ENCODE measurements around the gene COL5A1. TPM values are rescaled to one million over a fixed set of nuclear protein-coding genes. Genes with fewer than 3 reads are reported as not detected.

Gene COL5A1
- polyA plus RNA-seq, 3 donors: 70.5 to 77.2 (median 77.0) TPM

DNA sequence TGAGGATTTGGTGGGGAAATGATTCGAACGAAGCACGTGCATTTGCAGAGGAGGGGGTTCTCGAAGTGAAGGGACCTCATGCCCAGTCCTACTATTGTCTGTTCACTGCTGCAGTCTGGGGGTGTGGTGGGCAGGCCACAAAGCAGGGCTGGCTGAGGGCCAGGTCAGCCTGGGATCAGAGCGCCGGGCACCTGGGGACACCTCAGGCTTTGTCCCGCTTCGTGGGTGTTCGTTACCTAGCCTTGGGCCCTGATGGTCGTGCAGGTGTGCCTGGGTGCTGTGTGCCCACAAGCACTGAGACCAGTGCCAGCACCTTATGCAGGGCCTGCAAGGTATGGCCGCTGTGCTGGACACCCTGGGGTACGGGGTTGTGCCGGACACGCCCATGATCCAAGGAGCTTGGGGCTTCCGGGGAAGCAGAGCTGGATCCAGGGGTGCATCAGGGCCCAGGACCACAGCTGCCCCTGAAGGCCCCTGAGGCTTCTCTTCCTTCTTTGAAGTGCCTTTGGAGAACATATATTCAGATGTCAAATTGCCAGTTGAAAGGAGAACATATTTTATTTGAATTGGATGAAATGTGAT lies 80.6 kb downstream of the COL5A1 start:
- DNase-seq (ENCODE audit: low read depth in 3 of 3, low spot score in 2 of 3): no peak

DNA sequence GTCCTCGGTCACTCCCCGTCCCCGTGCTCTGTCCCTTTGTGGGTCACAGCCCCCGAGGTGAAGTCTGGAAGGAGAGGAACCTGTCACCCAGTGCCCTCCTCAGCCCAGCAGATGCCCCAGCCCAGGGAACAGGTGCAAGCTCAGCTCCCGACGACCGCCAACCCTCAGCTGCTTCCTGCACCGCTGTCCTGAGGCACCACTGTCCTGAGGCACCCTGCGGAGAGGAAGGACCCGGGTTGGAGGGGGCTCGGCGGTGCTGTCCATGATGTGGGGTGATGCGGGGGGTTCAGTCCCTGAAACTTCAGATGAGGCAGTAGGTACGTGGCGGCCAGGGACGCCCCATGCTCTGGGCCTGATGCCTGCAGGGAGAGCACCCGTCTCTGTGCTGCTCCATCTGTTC lies 81.4 kb downstream of the COL5A1 start:
- DNase-seq (ENCODE audit: low read depth in 3 of 3, low spot score in 2 of 3): no peak

DNA sequence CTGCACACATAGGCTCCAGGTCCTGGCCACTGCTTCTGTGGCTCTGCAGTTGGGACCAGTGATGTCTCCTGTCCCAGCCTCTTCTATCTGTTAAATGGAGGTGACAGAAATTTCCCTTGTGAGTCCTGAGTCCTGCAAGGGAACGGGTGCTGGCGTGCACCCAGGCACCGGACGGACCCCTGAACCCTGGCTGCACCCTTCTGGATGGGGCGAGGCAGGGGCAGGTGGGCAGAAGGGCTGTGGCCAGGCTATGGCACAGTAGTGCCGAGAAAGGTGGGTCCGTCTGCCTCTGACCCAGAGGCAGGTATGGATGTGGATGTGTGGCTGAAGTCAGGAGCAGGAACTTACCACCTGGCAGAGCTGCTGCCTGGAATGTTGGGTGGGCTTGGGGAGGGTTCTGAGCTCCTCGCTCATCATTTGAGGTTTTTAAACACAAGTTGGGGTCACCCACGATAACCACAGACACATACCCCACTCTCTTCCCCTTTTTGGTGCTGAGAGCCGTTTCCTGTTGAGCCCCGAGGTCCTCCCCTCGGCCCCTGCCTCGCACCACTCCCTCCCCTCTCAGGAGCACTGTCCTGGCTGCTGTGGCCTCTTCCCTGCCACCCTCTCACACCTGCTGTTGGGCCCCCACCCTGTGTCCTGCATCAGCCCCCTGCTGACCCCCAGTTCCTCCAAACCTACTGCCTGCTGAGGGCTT lies 82.0 kb downstream of the COL5A1 start:
- DNase-seq (ENCODE audit: low read depth in 3 of 3, low spot score in 2 of 3): no peak

DNA sequence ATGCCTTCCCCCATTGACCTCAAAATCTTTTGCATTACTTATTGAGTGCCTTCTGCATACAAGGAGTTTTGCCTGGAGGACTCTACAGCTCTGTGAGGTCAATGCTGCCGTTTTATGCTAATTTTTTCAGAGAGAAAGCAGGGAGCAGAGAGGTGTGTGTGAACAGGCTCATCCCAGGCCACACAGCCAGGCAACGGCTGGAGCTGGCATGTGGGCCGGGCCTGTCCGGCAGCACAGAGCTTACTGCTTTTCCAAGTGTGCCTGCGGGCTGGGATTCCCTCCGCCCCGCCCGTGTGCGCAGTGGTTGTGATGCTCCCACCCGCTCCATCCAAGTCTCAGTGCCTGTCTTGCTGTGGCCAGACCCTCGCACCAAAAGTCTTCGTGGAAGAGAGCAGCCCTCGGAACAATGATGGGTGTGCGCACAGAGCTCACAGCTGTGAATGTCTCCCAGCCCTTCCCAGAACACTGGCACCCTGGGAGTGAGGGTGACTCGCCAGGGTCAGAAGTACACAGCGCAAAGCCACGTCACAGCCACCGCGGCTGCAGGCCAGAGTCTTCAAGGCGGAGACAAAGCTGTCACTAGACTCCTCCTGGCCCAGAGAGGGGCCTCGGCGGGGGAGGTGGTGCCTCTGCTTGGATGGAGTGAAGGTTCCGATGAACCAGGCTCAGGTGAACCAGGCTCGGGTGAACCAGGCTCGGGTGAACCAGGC lies 82.8 kb downstream of the COL5A1 start:
- DNase-seq (ENCODE audit: low read depth in 3 of 3, low spot score in 2 of 3): no peak

DNA sequence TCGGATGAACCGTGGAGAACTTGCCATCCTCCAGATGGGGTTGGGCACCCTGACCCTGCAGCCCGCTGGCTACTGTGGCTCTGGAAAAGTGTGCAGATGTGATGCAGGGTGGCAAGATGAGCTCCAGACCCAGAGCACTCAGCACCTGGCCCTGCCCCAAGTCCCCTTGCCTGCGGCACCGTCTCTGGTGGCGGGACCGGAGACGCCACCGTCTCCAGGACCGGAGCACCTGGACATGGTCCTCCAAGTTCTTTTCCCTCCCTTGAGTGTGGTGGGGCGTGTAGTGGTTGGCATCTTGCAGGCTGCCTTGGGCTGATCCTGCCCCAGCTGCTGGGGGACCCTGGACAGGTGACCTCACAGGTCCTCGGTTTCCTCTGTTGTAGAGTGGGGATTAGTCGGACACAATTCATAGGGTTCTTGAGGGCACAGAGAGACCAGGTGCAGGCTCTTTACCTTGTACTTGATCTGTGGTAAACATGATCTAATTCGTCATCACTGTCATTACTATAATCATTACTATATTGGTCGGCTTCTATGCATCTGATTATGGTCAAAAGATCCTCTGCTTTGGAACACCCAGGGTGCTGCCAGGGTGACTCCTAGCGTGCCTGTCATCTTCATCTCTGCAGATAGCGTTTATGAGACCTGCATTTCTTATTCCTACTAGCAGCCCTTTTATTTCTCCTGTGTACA lies 83.5 kb downstream of the COL5A1 start:
- no peak for DNase-seq (ENCODE audit: low read depth in 3 of 3, low spot score in 2 of 3)

- no peak for DNase-seq (ENCODE audit: low read depth in 3 of 3, low spot score in 2 of 3)
Measured at GRCh38 chr9:134725605-134725940, 84.0 kb downstream of the COL5A1 start.

DNA sequence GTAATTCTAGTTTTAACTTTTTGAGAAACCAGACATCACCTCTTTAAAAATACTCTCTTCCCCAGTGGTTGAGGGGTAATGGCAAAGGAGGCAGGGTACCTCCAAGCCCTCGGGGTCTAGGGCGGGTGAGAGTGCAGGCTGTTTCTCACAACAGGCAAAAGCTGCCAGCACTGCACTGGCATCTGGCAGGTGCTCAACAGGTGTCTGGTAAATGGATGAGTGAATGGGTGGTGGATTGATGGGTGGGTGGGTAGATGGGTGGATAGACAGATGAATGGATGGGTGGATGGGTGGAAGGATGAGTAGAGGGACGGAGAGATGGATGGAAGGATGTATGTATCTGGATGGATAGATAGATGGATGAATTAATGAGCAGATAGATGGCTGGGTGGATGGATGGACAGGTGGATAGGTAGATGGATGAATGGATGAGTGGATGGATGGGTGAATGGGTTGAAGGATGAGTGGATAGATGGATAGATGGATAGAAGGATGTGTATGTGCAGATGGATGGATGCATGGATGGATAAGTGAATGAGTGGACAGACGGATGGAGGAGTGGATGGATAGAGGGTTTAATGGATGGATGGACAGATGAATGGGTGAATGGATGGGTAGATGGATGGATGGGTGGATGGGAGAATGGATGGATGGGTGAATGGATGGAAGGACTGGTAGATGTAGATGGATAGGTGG lies 84.6 kb downstream of the COL5A1 start:
- DNase-seq (ENCODE audit: low read depth in 3 of 3, low spot score in 2 of 3): no peak

- no peak for DNase-seq (ENCODE audit: low read depth in 3 of 3, low spot score in 2 of 3)
Measured at GRCh38 chr9:134726722-134727034, 85.1 kb downstream of the COL5A1 start.

- no peak for DNase-seq (ENCODE audit: low read depth in 3 of 3, low spot score in 2 of 3)
Measured at GRCh38 chr9:134728021-134728795, 86.6 kb downstream of the COL5A1 start.

DNA sequence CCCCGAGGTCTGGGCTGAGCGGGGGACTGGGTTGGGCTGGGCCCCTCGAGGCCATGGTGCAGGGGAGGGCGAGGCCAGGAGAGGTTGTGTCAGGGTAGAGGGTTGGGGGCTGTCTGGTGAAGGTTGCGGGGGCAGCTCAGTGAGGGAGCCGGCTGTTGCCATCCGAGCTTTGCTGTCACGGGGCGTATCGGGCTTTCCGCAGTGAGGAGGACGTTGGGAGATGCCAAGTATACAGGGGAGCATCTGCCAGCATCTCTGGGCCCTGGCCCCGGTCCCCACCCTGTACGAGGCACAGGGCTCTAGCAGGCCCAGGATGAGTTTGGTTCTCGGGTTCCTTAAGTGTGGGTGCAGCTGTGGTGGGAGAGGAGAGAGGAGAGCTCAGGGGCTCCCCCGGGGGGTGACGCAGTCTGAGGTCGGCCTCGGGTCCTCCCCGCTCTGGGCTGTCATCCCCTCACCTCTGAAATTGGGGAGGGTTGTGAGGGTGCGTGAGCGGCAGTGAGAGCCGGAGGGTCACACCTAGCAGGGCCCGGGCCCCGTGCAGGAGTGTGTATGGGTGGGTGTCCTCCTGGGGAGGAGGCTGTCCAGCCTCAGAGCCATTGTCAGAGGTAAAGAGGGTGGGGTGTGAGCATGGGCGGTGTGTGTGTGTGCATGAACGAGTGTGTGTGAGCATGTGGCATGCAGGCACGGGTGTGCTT lies 87.3 kb downstream of the COL5A1 start:
- no peak for DNase-seq (ENCODE audit: low read depth in 3 of 3, low spot score in 2 of 3)

GRCh38 chr9:134730011-134730760 lies 88.6 kb downstream of the COL5A1 start:
- DNase-seq (ENCODE audit: low read depth in 3 of 3, low spot score in 2 of 3): no peak

DNA sequence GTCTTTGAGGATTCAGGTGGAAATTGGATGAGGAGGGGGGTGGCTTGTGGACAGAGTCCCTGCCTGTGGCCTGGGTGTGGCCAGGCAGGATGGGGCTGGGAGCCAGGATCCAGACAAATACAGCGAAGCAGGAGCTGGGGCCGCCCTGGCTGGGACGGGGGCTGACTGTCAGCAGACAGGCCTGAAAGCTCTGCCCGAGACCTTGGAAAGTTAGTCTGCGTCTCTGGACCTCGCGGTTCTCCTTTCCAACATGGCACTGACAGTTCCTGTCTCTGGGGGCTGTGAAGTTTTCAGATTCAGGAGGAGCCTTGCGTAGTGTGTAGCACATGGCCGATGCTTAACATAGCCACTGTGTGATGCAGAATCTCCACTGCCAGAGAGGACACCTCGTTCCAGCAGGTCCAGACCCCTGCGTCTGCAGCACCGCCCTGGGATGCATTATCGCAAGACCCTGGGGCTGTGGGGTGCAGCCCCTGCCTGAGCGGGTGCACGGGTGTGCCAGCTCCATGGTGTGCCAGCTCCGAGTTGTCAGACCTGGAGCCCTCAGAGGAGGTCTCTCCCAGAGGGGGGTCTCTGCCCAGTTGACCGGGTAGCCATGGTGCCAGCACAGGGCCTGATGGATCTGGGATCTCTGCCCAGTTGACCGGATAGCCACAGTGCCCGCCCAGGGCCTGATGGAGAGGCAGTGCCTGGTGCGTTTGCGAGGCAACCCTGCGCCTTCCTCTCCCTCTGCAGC lies 89.3 kb downstream of the COL5A1 start:
- no peak for DNase-seq (ENCODE audit: low read depth in 3 of 3, low spot score in 2 of 3)

DNA sequence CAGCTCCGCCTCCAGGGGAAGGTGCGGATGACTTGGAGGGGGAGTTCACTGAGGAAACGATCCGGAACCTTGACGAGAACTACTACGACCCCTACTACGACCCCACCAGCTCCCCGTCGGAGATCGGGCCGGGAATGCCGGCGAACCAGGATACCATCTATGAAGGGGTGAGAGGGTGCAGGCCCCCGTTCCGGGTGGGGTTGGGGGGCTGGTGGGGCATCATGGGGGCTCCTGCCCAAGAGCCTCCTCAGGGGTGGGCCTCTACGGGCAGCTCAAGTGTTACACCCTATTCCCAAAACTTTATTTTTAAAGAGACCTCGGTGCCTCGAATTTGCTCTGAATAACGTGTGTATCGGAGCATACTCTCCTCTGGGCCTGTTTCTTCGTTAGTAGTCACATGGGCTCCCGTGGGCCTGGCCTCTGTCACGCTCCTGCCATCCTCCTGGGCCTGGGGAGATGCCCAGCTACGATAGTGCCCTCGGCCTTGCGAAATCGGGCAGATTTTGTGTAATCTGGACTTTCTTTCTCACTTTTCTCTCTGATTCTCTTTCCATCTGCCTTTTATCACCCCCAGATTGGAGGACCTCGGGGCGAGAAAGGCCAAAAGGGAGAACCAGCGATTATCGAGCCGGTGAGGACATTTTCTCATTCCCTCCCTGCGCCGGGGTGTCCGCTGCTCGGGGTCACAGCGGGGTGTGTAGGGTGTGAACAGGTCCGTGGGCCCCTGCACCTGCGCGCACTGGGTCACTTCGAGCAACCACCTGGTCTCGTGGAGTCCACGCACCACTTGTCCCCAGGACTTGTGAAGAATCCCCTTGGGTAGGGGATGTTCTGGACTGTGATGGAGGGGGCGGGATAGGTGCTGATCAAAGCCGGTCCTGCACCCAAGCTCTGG lies 90.1 kb downstream of the COL5A1 start:
- DNase-seq (ENCODE audit: low read depth in 3 of 3, low spot score in 2 of 3): no peak

GRCh38 chr9:134732392-134733110 lies 90.9 kb downstream of the COL5A1 start:
- no peak for DNase-seq (ENCODE audit: low read depth in 3 of 3, low spot score in 2 of 3)

DNA sequence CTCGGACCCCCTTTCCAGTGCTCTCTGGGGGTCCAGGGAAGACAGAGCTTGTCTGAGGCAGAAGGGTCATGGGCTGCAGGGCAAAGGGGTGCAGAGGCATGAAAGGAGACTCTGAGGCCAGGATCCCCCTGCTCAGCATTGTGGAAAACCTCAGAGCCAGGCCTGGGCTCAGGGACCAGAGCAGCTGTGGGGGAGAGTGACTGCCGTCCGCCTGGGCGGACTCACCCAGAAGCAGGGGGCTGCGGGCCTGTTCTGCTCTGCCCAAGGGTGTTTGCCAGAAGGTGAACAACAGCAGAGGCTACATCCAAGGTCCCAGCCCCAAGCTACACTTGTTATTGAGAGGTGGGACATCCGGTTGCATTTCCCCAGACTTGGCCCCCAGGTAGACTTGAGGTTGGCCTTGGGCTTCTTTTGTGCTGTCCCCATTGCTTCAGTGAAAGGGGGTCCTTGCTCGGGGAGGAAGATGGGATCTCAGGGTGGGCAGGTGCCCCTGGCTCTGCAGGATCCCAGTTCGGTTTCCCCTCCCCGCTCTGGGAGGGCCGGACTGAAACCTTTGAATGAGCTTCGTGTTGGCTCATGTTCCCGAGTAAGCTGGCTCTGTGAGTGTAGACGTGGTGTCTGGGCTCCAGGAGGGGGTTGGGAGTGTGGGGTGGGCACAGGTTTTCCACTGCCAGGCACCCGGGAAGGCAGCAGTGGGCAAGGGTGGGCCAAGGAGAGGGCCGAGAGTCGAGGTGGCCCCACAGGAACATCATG lies 92.1 kb downstream of the COL5A1 start:
- DNase-seq (ENCODE audit: low read depth in 3 of 3, low spot score in 2 of 3): no peak

DNA sequence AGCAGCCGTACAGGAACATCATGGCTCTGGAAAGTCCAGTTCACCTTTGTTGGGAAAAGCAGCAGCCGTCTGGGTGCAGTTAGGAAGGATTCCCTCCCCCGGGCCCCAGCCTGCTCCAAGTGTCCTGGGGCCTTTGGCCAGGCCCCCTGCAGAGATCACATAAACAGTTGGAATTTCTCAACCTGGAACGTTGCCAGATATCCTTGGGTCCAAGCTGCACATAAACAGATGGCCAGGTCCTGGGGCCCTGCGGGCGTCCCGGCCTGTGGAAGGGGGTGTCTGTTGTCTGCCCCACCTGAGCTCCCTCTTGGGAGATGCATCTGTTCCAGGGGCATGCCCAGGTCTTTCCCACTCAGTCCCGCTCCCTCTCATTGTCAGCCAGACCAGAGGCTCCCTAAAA lies 92.7 kb downstream of the COL5A1 start:
- DNase-seq (ENCODE audit: low read depth in 3 of 3, low spot score in 2 of 3): peak in 2 of 3 donors; percentile 10 to 15

Data from right renal cortex interstitium (tissue), 3 donors.